Cerebellar nuclear complex (tissue), 1 donor: Measurements from ENCODE around the gene GAPDHS.

Experiments used
- DNase-seq, 2 experiments: peaks; one replicate each; lab custom pipeline; 2025; lab: John Stamatoyannopoulos, UW

The GAPDHS gene

DNA sequence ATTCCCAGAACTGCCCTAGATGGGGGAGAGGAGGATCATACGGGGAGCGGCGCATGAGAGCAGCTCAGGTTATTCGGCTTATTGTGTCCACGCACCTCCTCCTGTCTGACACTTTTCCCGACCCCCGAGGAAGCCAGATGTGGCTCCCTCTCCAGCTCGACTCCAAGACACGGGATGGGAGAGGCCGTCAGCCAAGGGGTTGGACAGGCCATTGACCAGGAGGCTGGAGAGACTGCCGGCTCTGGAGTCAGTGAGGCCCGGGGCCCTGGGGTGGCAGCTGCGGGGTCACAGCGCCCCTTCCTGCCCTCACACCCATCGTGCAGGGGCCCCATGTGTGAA, 22.7 kb upstream of the GAPDHS start:
- DNase-seq: no peak

DNA sequence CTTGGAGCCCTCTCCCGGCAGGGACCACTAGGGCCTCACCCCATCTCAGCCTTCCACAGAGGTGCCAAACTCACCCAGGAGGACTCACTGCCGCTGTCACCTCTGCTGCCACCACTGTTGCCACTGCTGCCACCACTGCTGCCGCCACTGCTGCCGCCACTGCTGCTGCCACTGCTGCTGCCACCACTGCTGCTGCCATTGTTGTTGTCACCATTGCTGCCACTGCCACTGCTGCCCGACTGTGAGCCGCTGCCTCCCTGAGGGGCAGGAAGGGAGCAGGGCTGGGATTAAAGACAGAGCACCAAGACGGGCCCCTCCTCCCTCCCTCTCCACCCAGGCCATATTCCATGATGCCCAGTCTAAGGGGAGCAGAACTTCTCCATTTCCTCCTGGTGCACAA, 21.9 kb upstream of the GAPDHS start:
- DNase-seq: no peak

DNA sequence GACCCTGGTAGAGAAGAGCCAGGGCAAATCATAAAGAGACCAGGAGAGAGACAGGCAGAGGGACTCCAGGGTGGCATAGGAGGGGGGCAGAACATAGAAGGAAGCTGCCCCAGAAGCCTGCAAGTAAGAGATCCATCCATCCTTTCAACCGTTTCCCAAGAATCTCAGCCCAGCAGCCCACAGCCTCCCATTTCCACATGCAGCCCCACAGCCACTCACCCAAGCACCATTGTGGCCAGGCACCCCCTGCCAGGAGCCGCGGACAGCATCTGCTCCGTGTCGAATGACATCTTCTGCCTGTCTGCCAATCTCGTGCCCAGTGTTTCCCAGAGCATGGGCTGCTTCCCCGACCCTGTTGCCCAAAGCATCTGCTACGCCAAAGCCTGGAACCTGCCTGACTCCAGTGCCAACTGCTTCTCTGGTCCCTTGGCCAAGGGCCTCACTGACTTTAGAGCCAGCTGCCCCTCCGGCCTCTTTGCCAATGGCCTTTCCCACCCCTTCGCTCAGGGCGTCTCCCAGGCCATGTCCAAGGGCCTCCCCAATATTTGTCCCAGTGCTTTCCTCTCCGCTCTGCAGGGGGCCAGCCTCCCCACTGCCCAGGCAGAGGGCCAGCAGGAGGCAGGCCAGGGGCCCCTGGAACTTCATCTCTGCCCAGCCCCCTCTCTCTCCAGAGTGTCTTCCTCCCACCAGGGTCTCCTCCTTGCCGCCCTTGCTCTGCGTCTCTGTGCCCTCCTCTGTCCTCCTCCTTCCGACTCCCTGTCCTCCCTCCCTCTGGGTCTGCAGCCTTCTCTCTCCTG, 20.2 kb upstream of the GAPDHS start:
- no peak for DNase-seq

DNA sequence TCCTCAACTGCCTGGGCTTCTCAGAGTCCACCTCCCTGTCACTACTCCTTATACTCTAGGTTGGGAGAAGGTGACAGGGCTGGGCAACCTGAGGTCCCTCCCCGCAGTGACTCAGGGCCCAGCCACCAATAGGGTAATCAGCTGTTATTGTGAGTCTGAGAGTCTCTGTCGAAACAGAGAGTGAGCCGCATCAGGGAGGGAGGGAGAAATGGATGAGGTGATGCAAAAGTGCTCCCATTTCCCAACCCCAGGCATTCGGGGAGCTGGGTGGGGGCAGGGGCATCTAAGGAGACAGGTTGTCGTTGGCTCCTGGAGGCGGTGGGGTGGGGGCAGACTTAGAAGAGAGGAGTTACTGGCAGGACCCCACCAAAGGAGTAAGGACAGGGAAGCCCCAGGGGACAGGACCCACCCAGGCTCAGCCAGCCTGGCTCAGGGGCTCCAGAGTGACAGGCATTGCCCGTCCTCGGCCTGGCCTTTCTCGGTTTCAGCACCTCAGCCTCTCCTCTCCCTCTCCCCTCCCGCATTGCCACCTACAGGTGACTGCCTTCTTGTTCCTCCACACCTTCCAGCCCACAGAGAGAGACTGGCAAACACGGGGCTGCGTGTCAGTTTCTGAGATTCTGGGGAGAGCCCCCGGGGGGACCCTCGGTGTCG, 19.5 kb upstream of the GAPDHS start, which contains the start of gene DMKN:
Gene DMKN, minus strand, starts transcription at position 22 of the 654 bp plus-strand sequence. CDS start 174 bp downstream, outside the sequence.
- no peak for DNase-seq

DNA sequence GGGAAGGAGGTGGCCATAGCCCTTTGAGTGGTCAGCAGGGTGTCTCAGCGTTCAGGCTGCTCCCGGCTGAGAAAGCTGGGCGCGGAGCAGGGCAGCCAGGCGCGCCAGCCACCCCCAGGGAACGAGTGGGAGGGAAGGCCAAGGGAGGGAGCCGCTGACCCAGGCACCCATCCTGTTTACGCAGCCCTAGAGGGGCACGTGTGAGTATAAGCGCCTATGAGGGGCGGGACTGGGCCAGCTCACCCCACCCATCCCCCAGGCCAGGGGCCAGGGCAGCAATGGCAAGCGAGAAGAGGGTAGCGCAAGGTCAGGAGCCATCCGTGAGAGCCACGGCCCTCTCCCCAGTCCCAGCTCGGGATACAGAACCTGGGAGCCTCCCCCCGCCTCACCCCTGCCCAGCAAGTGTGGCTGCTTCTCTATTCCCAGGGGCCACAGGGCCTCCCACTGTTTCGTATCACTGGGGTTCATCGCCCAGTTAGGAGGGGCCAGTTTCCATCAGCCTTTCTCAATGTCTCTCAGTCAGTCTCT, 18.9 kb upstream of the GAPDHS start:
- DNase-seq: no peak

DNA sequence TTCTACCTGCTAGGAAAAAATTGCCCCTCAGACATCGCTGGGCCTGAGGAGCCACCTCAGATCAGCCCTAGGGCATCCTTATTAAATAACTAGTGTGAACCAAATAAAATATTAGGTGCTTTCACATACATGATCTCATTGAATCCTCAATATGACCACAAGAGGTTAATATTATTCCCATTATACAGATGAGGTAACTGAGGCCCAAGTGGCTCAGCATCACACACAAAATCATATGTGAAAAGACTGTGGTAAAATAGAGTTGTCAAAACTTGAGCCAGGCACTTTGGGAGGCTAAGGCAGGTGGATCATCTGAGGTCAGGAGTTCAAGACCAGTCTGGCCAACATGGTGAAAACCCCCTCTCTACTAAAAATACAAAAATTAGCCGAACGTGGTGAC, 16.9 kb upstream of the GAPDHS start:
- DNase-seq: no peak

DNA sequence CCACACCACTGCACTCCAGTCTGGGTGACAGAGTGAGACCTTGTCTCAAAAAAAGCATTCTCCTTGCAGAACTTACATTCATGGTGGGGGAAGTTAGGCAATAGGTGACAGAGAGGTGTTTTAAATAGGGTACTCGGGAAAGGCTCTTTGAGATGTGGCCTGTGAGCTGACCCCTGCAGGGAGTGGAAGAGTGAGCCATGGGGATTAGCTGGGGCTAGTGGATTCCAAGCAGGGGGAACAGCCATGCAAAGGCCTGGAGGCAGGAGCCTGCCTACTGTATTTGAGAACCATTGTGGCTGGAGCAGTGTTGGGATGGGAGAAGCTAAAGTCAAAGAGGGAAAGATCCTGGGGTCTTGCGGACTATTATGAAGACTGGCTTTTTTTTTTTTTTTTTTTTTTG, 15.9 kb upstream of the GAPDHS start:
- DNase-seq: no peak

DNA sequence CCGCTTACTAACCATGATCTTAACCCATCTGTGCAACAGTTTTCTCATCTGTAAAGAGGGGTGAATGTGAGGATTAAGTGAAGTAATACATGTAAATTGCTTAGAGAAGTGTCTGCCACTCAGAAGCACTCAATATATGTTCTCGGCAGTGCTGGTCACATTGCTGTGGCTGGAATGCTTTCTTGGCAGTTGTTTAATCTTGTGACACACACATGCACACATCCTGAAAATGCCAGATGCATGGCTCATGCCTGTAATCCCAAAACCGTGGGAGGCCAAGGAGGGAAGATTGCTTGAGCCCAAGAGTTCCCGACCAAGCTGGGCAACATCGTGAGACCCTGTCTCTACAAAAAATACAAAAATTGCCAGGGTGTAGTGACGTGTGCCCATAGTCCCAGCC, 14.9 kb upstream of the GAPDHS start:
- no peak for DNase-seq

DNA sequence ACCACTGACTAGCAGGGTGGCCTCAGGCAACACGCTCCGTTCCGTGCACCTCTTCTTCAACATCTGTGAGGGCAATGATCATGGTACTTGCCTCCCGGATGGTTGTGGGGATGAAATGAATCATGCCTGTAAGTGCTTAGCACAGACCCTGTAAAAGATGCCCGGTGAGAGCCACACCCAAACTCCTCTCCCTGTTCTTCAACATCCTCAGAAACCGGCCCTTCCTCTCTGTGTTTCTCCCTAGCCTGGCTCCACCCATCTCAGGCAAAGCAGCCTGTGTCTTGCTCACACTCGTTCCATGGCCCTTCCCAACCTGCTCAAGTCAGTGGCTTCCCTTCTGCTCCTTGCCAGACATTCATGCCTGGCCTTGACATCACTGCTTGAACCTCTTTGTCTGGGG, 14.0 kb upstream of the GAPDHS start:
- no peak for DNase-seq

DNA sequence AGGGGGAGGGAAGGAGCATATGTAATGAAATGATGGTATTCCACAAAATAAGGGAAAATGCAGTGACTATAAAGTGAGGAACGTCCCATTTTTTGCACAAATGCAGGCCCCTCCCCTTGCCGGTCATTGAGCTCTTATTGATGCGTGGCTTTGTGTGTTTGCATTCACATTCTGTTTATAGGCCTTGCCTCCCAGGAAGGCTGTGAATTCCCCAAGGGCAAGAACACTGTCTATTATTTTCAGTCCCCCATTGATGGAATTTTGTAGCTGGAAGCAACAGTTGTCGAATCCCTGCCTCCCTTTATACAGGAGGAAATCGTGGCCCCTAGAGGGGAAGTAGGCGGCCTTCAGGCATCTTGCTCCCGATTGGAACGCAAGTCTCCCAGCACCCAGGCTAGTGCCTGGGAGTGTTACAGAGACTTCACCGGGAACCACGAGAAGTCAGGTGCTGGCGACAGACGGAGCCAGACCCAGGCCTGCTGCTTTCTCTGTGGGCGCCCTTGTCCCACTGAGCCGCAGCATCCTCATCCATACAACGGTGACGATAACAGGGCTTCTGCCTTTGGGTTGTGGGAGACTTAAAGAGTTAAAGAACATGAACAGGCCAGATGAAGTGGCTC, 12.0 kb upstream of the GAPDHS start:
- DNase-seq: no peak

DNA sequence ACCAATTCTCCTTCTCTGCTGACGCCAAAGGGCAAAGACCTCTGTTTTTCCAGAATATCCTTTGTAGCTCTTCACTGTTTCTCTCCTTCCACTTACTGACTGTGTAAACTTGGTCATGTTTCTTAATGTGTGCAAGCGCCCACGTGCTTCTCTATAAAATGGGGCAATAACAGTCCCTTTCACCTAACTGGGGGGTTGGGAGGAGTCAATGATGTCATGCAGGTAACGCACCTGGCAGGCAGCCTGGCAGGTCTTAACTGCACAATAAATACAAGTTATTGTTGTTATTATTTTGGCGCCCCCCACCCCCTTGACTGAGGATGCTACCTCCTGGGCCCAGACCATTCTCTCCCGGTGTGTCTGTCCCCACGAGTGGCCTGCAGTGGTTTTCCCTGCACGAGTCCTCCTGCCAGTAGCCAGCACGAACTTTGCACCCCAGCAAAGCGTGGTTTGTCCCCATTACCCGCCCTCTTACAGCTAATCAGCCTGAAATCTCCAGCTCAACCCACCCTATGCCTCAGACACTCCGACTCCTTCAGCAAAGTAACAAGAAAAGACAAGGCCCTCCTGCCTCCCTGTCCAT, 10.4 kb upstream of the GAPDHS start:
- no peak for DNase-seq

DNA sequence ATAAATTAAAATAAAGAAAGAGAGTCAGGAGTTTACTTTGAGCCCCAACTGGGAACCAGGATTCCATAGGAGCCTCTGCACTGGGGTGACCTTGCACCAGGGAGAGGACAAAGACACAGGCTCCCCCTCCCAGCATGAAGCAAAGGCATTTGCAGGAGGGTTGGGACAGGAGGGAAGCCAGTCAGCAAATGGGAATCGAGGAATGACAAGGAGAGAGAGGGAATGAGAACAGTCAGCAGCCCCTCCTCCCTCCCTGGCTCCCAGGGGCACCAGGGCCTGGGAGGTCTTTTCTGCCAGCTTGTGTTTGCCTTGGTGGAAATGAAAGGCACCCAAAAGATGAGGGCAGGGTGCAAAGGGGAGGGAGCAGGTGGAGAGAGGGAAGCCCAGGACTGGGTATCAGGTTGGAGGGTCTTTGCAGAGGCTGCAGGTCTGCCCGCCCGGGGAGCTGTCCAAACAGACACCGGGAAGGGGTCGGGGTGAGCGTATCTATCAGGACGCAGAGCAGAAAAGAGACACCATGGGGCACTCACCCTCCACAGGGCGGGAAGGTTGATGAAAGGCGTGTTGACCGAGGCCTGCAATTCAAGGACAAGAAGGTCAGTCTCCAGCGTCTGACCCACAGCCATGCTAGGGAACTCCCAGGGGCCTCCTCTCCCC, 8.9 kb upstream of the GAPDHS start:
- DNase-seq: no peak

DNA sequence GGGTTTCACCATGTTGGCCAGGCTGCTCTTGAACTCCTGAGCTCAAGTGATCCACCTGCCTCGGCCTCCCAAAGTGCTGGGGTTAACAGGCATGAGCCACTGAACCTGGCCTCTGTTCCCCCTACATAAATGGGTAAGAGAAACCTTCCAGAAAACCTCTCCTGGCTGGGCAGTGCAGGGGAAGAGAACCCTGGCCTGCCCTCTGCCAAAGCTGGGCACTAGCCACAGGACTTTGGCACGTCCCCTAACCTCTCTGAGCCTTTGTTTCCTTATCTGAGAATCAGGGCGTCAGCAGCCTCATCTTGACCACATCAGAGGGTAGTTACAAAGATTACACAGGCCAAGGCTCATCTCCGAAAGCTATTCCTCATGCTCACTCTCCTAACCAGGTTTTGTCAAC, 7.4 kb upstream of the GAPDHS start:
- DNase-seq: no peak

DNA sequence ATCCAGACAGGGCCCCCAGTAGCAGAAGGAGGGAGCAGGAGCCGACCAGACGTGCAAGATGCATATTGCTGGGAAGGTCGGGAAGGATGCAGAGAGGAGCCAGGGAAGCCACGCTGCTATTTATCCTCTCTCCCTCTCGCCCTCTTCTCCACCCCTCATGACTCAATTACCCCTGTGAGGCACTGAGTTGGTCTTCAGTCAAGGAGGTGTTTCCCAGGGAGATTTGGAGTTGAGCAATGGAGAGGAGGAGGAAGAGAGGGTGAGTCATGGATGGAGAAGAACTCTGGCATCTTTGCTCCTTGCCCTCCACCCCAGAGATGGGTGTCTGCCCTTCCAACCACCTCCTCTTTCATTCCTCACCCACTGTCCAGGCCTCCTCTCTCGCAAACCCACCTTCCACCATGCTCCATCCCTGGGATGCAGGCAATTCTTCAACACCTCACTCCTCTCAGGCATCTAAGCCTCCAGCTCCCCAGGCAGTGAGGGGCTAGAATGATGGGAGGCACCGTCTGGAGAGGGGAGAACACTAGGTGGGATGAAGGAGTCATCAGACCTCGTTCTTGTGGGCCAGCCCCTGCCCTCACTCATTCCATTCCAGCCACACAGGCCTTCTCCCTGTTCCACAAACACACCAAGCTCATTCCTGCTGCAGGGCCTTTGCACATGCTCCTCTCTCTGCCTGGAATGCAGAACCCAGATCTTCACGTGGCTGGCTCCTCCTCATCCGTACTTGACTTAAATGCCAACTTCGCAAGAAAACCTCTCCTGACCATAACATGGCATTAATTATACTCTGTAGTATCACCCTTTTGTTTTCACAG, 4.8 kb upstream of the GAPDHS start, which contains the start of gene SBSN:
Gene SBSN, minus strand, starts transcription at position 94 of the 821 bp plus-strand sequence. Its CDS starts 30 bp downstream, at position 64.
- no peak for DNase-seq

DNA sequence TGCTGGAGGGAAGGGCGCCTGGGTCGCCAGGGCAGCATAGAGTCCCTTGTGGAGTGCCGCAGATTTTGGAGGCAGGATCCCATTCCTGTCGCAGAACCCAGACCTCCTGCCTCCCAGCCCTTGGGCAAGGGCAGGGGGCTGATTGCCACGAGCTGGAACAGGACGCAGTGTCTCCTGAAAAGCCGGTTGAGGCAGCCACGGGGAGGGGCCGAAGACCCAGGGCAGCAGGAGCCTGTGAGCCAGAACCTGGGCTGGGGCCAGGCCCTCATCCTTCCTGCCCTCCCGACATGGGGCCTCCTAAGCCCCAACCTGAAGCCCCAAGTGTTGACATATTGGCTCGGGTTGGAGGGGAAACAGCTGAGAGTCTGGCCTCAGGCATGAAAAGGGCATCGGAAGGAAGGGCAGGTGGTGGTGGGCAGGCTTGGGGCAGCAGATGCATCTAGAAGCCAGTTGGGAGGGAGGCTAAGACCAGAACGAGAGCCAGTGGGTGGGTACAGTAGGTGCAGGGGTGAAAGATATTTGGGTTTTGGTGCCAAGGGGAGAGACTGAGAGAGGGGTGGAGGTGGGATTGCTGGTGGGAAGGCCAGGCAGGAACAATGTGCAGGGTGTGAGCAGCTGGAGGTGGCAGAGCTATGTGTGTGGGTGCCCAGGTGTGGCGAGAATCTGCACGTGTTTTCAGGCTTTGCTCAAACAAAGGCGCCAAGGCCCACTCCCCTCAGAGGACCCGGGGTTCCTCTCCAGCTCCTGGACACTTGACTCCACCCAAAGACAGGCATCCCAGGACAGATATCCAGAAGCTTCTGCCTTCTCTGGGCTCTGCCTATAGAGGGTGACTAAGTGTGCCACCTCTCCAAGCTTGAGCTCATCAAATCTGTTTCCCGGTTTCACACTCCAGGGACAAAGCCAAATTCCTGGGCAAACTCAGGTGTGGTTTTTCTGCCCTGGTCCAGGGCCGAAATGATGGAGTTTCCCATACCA, 3.7 kb upstream of the GAPDHS start:
- no peak for DNase-seq

DNA sequence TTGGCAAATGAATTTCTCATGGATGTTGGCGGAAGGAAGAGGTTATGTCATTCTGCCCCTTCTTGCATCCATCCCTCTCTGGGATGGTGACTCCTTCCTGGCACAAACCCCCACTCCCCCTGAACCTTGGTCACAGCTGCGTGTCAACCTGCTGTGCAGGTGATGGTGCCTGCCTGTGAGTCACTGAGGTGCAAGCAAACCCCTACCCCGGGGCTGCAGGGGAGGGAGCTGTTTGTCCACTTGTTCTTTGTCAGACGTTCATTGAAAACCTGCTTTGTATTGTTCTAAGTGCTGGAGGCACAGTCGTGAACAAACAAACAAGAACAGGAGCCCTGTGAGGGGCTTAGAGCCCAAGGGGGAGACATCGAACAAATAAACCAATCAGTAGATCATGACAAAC, 2.0 kb upstream of the GAPDHS start:
- DNase-seq: no peak

DNA sequence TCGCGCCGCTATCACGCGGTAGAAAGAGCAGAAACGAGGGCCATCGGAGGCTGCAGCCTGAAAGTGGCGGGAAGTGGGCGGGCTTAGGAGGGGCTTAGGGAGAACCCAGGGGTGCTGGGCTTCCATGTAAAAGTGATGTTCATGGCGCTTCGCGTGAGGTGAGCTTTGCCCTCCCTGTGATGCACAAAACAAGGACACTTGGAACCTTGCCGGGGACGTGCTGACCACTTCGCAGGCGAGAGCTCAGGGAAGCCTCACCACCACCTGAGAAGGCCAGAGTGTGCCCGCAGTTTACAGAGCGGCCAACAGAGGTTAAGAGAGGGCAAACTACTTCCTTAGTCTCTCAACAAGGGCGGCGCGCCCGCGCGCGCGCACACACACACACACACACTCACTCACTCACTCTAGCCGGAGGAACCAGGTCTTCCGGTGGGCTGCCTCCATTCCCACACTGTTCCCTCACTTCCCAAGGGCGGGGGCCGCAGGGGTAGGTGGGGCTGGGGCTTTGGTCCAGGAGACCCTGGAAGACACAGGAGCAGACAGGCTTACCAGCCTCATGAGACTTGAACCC, 651 bp downstream of the GAPDHS start:
- no peak for DNase-seq

DNA sequence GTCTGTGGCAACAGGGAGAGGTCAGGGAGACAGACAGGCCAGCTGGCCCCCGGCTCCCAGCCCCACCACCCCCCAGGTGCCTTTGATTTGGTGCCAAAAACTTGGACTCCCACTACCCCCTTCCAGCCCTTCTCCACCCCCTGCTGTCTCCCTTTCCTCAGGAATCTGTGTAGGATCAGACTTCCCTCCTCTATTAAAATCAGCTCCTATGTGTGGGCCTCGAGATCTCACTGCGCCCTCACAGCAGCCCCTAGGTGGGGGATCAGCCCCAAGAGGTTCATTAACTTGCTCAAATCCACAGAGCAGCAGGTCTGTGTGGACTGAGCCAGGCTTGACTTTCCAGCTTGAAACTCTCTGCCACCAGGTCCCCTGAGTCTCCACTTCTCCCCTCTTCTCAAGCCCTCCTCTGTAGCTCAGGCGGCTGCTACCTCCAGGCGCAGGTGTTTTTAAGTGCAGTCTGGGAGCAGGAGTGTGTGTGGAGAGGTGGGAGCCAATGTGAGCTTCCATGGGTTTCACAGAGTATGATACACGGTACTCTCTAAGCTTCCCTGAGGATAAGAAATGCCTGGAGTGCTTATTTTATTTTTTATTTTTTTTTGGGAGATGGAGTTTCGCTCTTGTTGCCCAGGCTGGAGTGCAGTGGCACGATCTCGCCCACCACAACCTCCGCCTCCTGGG, 1.7 kb downstream of the GAPDHS start:
- DNase-seq: no peak

DNA sequence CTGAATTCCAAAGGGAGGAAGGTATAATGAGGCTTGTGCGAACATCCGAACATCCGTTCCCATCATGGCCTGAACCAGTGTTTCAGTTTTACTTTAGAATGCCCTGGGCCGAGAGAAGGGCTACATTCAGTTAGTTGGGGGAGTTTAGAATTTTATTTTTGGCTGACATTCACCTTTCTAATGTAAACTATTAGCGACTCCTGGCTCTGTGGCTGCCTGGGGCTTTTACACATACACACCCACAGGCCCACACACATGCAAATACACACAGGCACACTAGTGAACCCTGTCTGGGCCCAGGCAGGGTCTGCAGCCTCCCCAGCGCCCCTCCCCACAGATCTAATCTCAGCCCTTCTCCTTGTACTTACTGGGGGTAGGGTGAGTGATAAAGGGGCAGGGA, 6.1 kb downstream of the GAPDHS start:
- DNase-seq: no peak
